Endothelial cell (in vitro differentiated cells): ENCODE results near the gene CD300LD. TPM values are rescaled to one million over a fixed set of nuclear protein-coding genes. Genes with fewer than 3 reads are reported as not detected.
"Not testable (repeated sequence)": the region's sequence is repeated elsewhere in the genome, so short reads cannot be mapped to it uniquely, and the experiment has no call there.

Source experiments
- DNase-seq: peaks from one replicate; pipeline ENCODE4 v3.0.0; 2021; ENCODE audit warnings: low spot score
- H3K27ac Mint-ChIP-seq: one replicate; pipeline ENCODE4 v1.8.0; 2021; ENCODE audit warnings: mixed read lengths, inconsistent platforms; ENCODE audit not compliant: unreplicated experiment
- H3K27me3 Mint-ChIP-seq: one replicate; pipeline ENCODE4 v1.8.0; 2021; ENCODE audit warnings: mild to moderate bottlenecking, moderate library complexity, mixed read lengths, inconsistent platforms; ENCODE audit not compliant: unreplicated experiment
- H3K36me3 Mint-ChIP-seq: one replicate; pipeline ENCODE4 v1.8.0; 2021; ENCODE audit warnings: mild to moderate bottlenecking, low read depth, mixed read lengths, inconsistent platforms; ENCODE audit not compliant: unreplicated experiment
- H3K4me1 Mint-ChIP-seq: one replicate; pipeline ENCODE4 v1.8.0; 2021; ENCODE audit warnings: mild to moderate bottlenecking, mixed read lengths, inconsistent platforms; ENCODE audit not compliant: unreplicated experiment
- H3K4me3 Mint-ChIP-seq: one replicate; pipeline ENCODE4 v1.8.0; 2021; ENCODE audit warnings: mild to moderate bottlenecking, mixed read lengths, inconsistent platforms; ENCODE audit not compliant: unreplicated experiment
- H3K9me3 Mint-ChIP-seq: one replicate; pipeline ENCODE4 v1.8.0; 2021; ENCODE audit warnings: mixed read lengths, inconsistent platforms; ENCODE audit not compliant: unreplicated experiment
- CTCF ChIP-seq: fragments of 200-600 bp; sonication (generic); IDR thresholded peaks from one replicate; pipeline ENCODE4 v1.5.0; 2021; ENCODE audit warnings: antibody characterized with exemption; ENCODE audit not compliant: unreplicated experiment
- total RNA-seq: library from RNA; stranded (reverse); fragmentation: NEBNext Ultra II Directional; extraction: Animal tissue kit (Norgen Biotek cat#: 25700); gene quantifications from one replicate; pipeline ENCODE4 v1.2.1, GENCODE V29; 2021; ENCODE audit not compliant: unreplicated experiment

CD300LD gene
- total RNA-seq, 1 donor from 2014 or later: not detected

- TF ChIP-seq CTCF: no peak
- H3K27me3 Mint-ChIP-seq: peaks cover 1% of the 10 kb centered on the region
- H3K27ac Mint-ChIP-seq: no peak overlapping the region
- H3K9me3 Mint-ChIP-seq: no peaks in the 10 kb centered on the region
- no peaks in the 10 kb centered on the region for H3K36me3 Mint-ChIP-seq
- peaks cover 2% of the 10 kb centered on the region for H3K4me1 Mint-ChIP-seq
- no peak overlapping the region for H3K4me3 Mint-ChIP-seq
- no peak for DNase-seq
Observed at GRCh38 chr17:74637265-74637664, 45.2 kb upstream of the CD300LD start.

GRCh38 chr17:74636541-74637085 is 44.5 kb upstream of the CD300LD start:
- not testable (repeated sequence) for H3K4me3 Mint-ChIP-seq, DNase-seq, H3K27me3 Mint-ChIP-seq, H3K4me1 Mint-ChIP-seq, H3K9me3 Mint-ChIP-seq, H3K27ac Mint-ChIP-seq, H3K36me3 Mint-ChIP-seq

DNA sequence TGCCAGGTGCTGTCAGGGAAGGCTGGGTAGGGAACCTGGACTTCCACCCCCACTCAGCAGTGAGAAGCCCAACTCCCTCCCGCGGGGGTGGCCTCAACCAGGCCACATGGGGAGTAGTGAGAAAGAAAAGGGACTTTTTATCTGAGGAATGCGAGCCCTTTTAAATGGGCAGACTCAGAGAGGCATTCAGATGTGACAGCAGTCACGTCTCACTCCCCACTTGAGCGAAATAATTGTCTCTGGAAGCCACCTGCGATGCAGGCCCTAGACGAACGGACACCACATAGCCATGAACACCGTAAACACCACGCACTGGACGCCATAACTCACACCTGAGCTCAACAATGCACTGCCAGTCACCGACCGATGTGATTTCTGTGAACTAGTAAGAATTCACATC is 43.3 kb upstream of the CD300LD start:
- H3K27ac Mint-ChIP-seq: no peak overlapping the region
- H3K4me3 Mint-ChIP-seq: no peak overlapping the region
- DNase-seq: no peak
- H3K9me3 Mint-ChIP-seq: no peaks in the 10 kb centered on the region
- TF ChIP-seq CTCF: no peak
- no peaks in the 10 kb centered on the region for H3K36me3 Mint-ChIP-seq
- peaks cover 2% of the 10 kb centered on the region for H3K4me1 Mint-ChIP-seq
- peaks cover 1% of the 10 kb centered on the region for H3K27me3 Mint-ChIP-seq

DNA sequence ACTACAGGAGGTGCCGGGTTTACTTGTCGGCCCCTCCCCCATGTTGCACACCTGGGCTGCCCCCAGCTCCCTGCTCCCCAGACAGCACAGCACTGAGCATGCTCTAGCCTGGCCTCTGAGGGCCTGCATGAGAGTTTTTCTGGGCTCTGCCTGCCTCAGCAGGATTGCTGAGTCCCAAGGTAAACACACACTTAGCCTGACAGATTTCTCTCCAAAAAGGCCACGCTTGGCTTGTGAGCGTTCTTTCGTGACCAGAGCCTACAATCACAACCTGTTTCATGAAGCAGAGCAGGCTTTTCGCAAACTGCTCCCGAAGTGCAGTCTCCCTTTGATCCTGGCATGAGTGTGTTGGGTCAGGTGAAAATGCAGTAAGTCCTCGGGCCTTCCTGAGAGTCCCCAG is 41.2 kb upstream of the CD300LD start:
- DNase-seq: no peak
- Mint-ChIP-seq H3K36me3 (no peaks in the 10 kb centered on the region), H3K9me3 (no peaks in the 10 kb centered on the region), H3K27me3 (peaks cover 4% of the 10 kb centered on the region), H3K27ac (no peak overlapping the region), H3K4me3 (no peak overlapping the region), H3K4me1 (peaks cover 2% of the 10 kb centered on the region)
- TF ChIP-seq CTCF: no peak

- H3K4me3 Mint-ChIP-seq: no peak overlapping the region
- H3K36me3 Mint-ChIP-seq: no peaks in the 10 kb centered on the region
- peaks cover 4% of the 10 kb centered on the region for H3K27me3 Mint-ChIP-seq
- DNase-seq: no peak
- no peak for TF ChIP-seq CTCF
- H3K4me1 Mint-ChIP-seq: peaks cover 2% of the 10 kb centered on the region
- no peak overlapping the region for H3K27ac Mint-ChIP-seq
- no peaks in the 10 kb centered on the region for H3K9me3 Mint-ChIP-seq
Observed at GRCh38 chr17:74632617-74633016, 40.5 kb upstream of the CD300LD start.
